GM12878 (cell line): ENCODE results near the gene SLC34A3. TPM values are rescaled to one million over a fixed set of nuclear protein-coding genes. Genes with fewer than 3 reads are reported as not detected.

Experiments used
- ATAC-seq: fragments of 200-7000 bp; cut with Tn5 transposase; 3 replicates; pipeline ENCODE4 v1.9.1; 2020; ENCODE audit warnings: mild to moderate bottlenecking, moderate library complexity
- BruUV-seq: library from RNA; stranded (reverse); fragments of 400-500 nt; replicated peaks from 2 replicates; lab custom pipeline; 2021; lab: Mats Ljungman, UMichigan
- CTCF ChIA-PET: fragments of 300-600 bp; sonication (Branson Sonifier 250); formaldehyde crosslinking; extraction: SDS; loops from one replicate; lab custom pipeline; 2021; ENCODE audit warnings: inconsistent platforms; lab: Yijun Ruan, JAX
- POLR2A ChIA-PET: fragments of 350-600 bp; formaldehyde crosslinking; extraction: SDS; loops from one replicate; lab custom pipeline; 2021; ENCODE audit warnings: inconsistent platforms; lab: Charles Lee
- RAD21 ChIA-PET: fragments of 300-600 bp; sonication (Branson Sonifier 250); formaldehyde crosslinking; loops from one replicate; lab custom pipeline; 2023; ENCODE audit warnings: antibody characterized with exemption; ENCODE audit not compliant: unreplicated experiment; lab: Charles Lee
- SMC1A ChIA-PET: fragments of 300-600 bp; sonication (Branson Sonifier 250); formaldehyde crosslinking; loops from one replicate; lab custom pipeline; 2023; ENCODE audit not compliant: unreplicated experiment, uncharacterized antibody; lab: Charles Lee
- DNase-seq: peaks from one replicate; pipeline ENCODE4 v3.0.0-alpha.2; 2011; ENCODE audit warnings: low read depth, low spot score
- FAIRE-seq: peaks from 3 replicates; lab custom pipeline; 2011; peaks lifted over from hg19 to GRCh38; lab: Jason Lieb, UNC
- H2AFZ ChIP-seq: 2 replicates; pipeline ENCODE4 v1.6.0; 2011; ENCODE audit warnings: low read depth, low read length, control low read depth; ENCODE audit not compliant: control insufficient read depth
- H3K27ac ChIP-seq: 2 replicates; pipeline ENCODE4 v1.5.1; 2011; ENCODE audit warnings: control low read depth; ENCODE audit not compliant: control insufficient read depth, insufficient read depth
- H3K27me3 ChIP-seq, 2 experiments: replicated peaks in 1 of 2; 2 replicates each; pipeline versions ENCODE4 v1.6.0 to v1.6.1; 2011; ENCODE audit warnings: low read length in 1 of 2; ENCODE audit not compliant: control insufficient read depth in 2 of 2, insufficient read depth in 2 of 2
- H3K36me3 ChIP-seq, 2 experiments: 2 replicates each; pipeline ENCODE4 v1.5.1; 2011; ENCODE audit warnings: low read length in 1 of 2; ENCODE audit not compliant: control insufficient read depth in 2 of 2, insufficient read depth in 2 of 2
- H3K4me1 ChIP-seq: 2 replicates; pipeline ENCODE4 v1.6.1; 2011; ENCODE audit warnings: mild to moderate bottlenecking, low read length, moderate library complexity, mixed read lengths; ENCODE audit not compliant: control insufficient read depth, insufficient read depth
- H3K4me2 ChIP-seq: 2 replicates; pipeline ENCODE4 v1.6.0; 2011; ENCODE audit warnings: control low read depth; ENCODE audit not compliant: control insufficient read depth, insufficient read depth
- H3K4me3 ChIP-seq: fragments of 200-600 bp; sonication (generic); 2 replicates; pipeline ENCODE4 v1.5.1; 2016
- H3K79me2 ChIP-seq: 2 replicates; pipeline ENCODE4 v1.6.0; 2011; ENCODE audit warnings: low read length; ENCODE audit not compliant: control insufficient read depth, insufficient read depth
- H3K9ac ChIP-seq: 2 replicates; pipeline ENCODE4 v1.8.0; 2011; ENCODE audit warnings: low read length, control low read depth, mixed read lengths; ENCODE audit not compliant: control insufficient read depth, insufficient read depth
- H3K9me3 ChIP-seq: replicated peaks from 3 replicates; pipeline ENCODE4 v1.5.1; 2011; ENCODE audit warnings: mild to moderate bottlenecking, low read length; ENCODE audit not compliant: control insufficient read depth, insufficient read depth
- H4K20me1 ChIP-seq: 2 replicates; pipeline ENCODE4 v1.6.0; 2011; ENCODE audit not compliant: control insufficient read depth, insufficient read depth
- BCL3 ChIP-seq: IDR thresholded peaks from 2 replicates; pipeline ENCODE4 v1.6.1; 2011; ENCODE audit warnings: borderline replicate concordance, low read depth, mild to moderate bottlenecking, moderate library complexity, low read length; ENCODE audit not compliant: insufficient read depth, poor library complexity, severe bottlenecking
- BHLHE40 ChIP-seq, 2 experiments: fragments of 450-650 bp in 1 of 2; IDR thresholded peaks; 2 replicates each; pipeline ENCODE4 v1.6.1; 2011 to 2017; ENCODE audit warnings: low read depth in 2 of 2, borderline replicate concordance in 1 of 2, improper control_type of control experiment in 1 of 2, low read length in 1 of 2, mild to moderate bottlenecking in 1 of 2
- EP300 ChIP-seq, 2 experiments: fragments of 150-350 bp in 1 of 2; IDR thresholded peaks; 2 replicates each; pipeline ENCODE4 v1.6.1; 2011 to 2012; ENCODE audit warnings: low read depth in 2 of 2, low read length in 2 of 2, borderline replicate concordance in 1 of 2, improper control_type of control experiment in 1 of 2, inconsistent platforms in 1 of 2; ENCODE audit not compliant: control insufficient read depth in 1 of 2
- GATAD2B ChIP-seq: fragments of 450-650 bp; conservative IDR thresholded peaks from 2 replicates; pipeline ENCODE4 v1.6.1; 2017; ENCODE audit warnings: low read depth, mild to moderate bottlenecking, moderate library complexity
- IKZF1 ChIP-seq: fragments of 450-650 bp; conservative IDR thresholded peaks from 2 replicates; pipeline ENCODE4 v1.6.1; 2017; ENCODE audit warnings: antibody characterized with exemption, mild to moderate bottlenecking
- IRF3 ChIP-seq: fragments of 450-650 bp; IDR thresholded peaks from 2 replicates; pipeline ENCODE4 v1.6.1; 2014; ENCODE audit warnings: mild to moderate bottlenecking
- LARP7 ChIP-seq: fragments of 450-650 bp; IDR thresholded peaks from 2 replicates; pipeline ENCODE4 v1.6.1; 2017; ENCODE audit warnings: mild to moderate bottlenecking
- MAX ChIP-seq: IDR thresholded peaks from 2 replicates; pipeline ENCODE4 v1.6.1; 2012; ENCODE audit warnings: low read depth, low read length, improper control_type of control experiment
- MEF2B ChIP-seq: fragments of 450-650 bp; IDR thresholded peaks from 2 replicates; pipeline ENCODE4 v1.6.1; 2018; ENCODE audit warnings: mild to moderate bottlenecking, moderate library complexity; ENCODE audit not compliant: partially characterized antibody, poor library complexity, severe bottlenecking
- NFXL1 ChIP-seq: fragments of 450-650 bp; IDR thresholded peaks from 2 replicates; pipeline ENCODE4 v1.6.1; 2017; ENCODE audit warnings: antibody characterized with exemption, mild to moderate bottlenecking, borderline replicate concordance
- NKRF ChIP-seq: fragments of 450-650 bp; conservative IDR thresholded peaks from 2 replicates; pipeline ENCODE4 v1.6.1; 2017; ENCODE audit warnings: mild to moderate bottlenecking, moderate library complexity
- NR2F1 ChIP-seq: fragments of 450-650 bp; conservative IDR thresholded peaks from 2 replicates; pipeline ENCODE4 v1.6.1; 2017; ENCODE audit warnings: mild to moderate bottlenecking
- POLR2AphosphoS2 ChIP-seq: IDR thresholded peaks from 2 replicates; pipeline ENCODE4 v1.6.1; 2011; ENCODE audit warnings: low read depth, mild to moderate bottlenecking, low read length, improper control_type of control experiment, moderate library complexity
- POU2F2 ChIP-seq: IDR thresholded peaks from 3 replicates; pipeline ENCODE4 v1.6.1; 2011; ENCODE audit warnings: low read depth, mild to moderate bottlenecking, low read length, borderline replicate concordance
- RELA ChIP-seq: fragments of 450-650 bp; IDR thresholded peaks from 2 replicates; pipeline ENCODE4 v1.8.0; 2014; ENCODE audit warnings: borderline replicate concordance; ENCODE audit not compliant: partially characterized antibody
- SIX5 ChIP-seq: IDR thresholded peaks from 2 replicates; pipeline ENCODE4 v1.6.1; 2011; ENCODE audit warnings: mild to moderate bottlenecking, low read depth, low read length, moderate library complexity; ENCODE audit not compliant: severe bottlenecking
- ZSCAN29 ChIP-seq: fragments of 450-650 bp; IDR thresholded peaks from 2 replicates; pipeline ENCODE4 v1.6.1; 2017; ENCODE audit warnings: mild to moderate bottlenecking, moderate library complexity
- WGBS: methylation state at CpG from one replicate; pipeline ENCODE4 v1.1.6; 2016; ENCODE audit warnings: low lambda C conversion rate; ENCODE audit not compliant: insufficient replicate concordance, insufficient coverage; ENCODE audit errors: missing lambda C conversion rate; 5-methylcytosine and 5-hydroxymethylcytosine counted together
- in situ Hi-C: fragments of 300-500 bp; cut with MboI; formaldehyde crosslinking; loops from 9 replicates; pipeline ENCODE4 v1.14.3; 2018; ENCODE audit warnings: mixed read lengths
- intact Hi-C: fragments of 100-400 bp; cut with micrococcal nuclease; formaldehyde crosslinking; loops from one replicate; pipeline ENCODE4 v1.14.2; 2022; ENCODE audit not compliant: unreplicated experiment
- polyA plus RNA-seq, 11 experiments: library from polyadenylated mRNA; depleted of rRNA in 4 of 11; unstranded in 6 of 11; stranded (reverse) in 5 of 11; fragments of >200 nt; fragmentation: Nextera tagmentation in 4 of 11; fragmentation: Illumina TruSeq in 1 of 11; extraction: Ambion mirVana in 4 of 11; extraction: Trizol in 1 of 11; gene quantifications; 1 replicate in 1 of 11; 2 replicates in 10 of 11; pipeline versions ENCODE4 v1.2.1 to v1.2.3, GENCODE V29; 2011 to 2016; ENCODE audit warnings: inconsistent platforms in 2 of 11, missing spikeins in 2 of 11, low read depth in 1 of 11
- total RNA-seq, 4 experiments: library from RNA; depleted of rRNA in 3 of 4; stranded (reverse); fragments of >200 nt in 3 of 4; fragmentation: Illumina TruSeq in 1 of 4; extraction: Trizol in 1 of 4; gene quantifications; 2 replicates each; pipeline versions ENCODE4 v1.2.1 to v1.2.3, GENCODE V29; 2013 to 2021

The SLC34A3 gene
- total and polyA plus RNA-seq, 10 of the 15 experiments (the other 5 are each of a cell fraction or from before 2014, with no cell fraction given), result not detected

- H3K27ac ChIP-seq, result peak within 1 kb of the TSS; percentile 77
- no peaks in the 10 kb centered on the region for H3K9me3 ChIP-seq
- peak; percentile 83 for ATAC-seq
- intact Hi-C loops (no loop called here), in situ Hi-C loops (no loop called here)
- peaks cover 2 to 8% of the 10 kb centered on the region in 2 experiments; a peak in 3 of 4 replicates for H3K36me3 ChIP-seq
- FAIRE-seq, result no peak
- POLR2A ChIA-PET, result interaction anchor here (0.8 to 6.2 kb wide), 8 partner anchors 12 to 168 kb away, joined by 3 to 112 read pairs (median 6); partner anchors contain the start of genes MAN1B1 and TUBB4B
- peaks cover 18% of the 10 kb centered on the region for H3K79me2 ChIP-seq
- RAD21 ChIA-PET, result interaction anchor here (0.5 to 2.2 kb wide), 9 partner anchors 13 to 343 kb away, joined by 3 to 13 read pairs (median 3); partner anchors contain the start of genes TOR4A and TUBB4B
- no TSS peak for BruUV-seq
- no peaks in the 10 kb centered on the region for H3K27me3 ChIP-seq
- CTCF ChIA-PET, result interaction anchor here (0.6 to 1.7 kb wide), 6 partner anchors 10 to 195 kb away, joined by 3 to 7 read pairs (median 4); partner anchors contain the start of gene TUBB4B
- 1% methylated on average over 80 of the region's 105 CpGs for WGBS
- H3K4me2 ChIP-seq, result peak within 1 kb of the TSS; percentile 99
- peaks cover 14% of the 10 kb centered on the region for H3K4me1 ChIP-seq
- H3K4me3 ChIP-seq, result peak within 1 kb of the TSS; percentile 93
- no peaks in the 10 kb centered on the region for H4K20me1 ChIP-seq
- SMC1A ChIA-PET, result no interaction called here
- peak; percentile 46 for DNase-seq
- peak within 1 kb of the TSS; percentile 74 for H3K9ac ChIP-seq
- H2AFZ ChIP-seq, result peak within 1 kb of the TSS; percentile 93
- TF ChIP-seq IRF3 (peak; percentile 55; the same call in 1 of the 2 replicates), LARP7 (peak; percentile 95), MAX (peak; percentile 71), IKZF1 (peak; percentile 98), POLR2AphosphoS2 (peak; percentile 70), POU2F2 (0 out of 3 replicates have a peak, but pooled peaks have one; percentile 55), BCL3 (peak; percentile 40), NFXL1 (0 out of 2 replicates have a peak, but pooled peaks have one; percentile 44), SIX5 (peak; percentile 80), BHLHE40 (IDR thresholded peaks at IDR 0.05; ENCODE audit: borderline replicate concordance in 1 of 2, low read depth in 2 of 2, low read length in 1 of 2) (peak; percentile 33 to 79; a peak in 3 of 4 replicates), NKRF (peak; percentile 78), RELA (peak; percentile 80), GATAD2B (peak; percentile 93), NR2F1 (peak; percentile 73), EP300 (IDR thresholded peaks at IDR 0.05; ENCODE audit: borderline replicate concordance in 1 of 2, control insufficient read depth in 1 of 2, low read depth in 2 of 2, low read length in 2 of 2) (no peak), ZSCAN29 (peak; percentile 85), MEF2B (peak; percentile 8)
Measured at GRCh38 chr9:137254624-137255447, 24.1 kb downstream of the SLC34A3 start, which contains the start of gene NELFB. Gene NELFB (plus strand): TSS chr9:137255327.
